WTC11 (cell line): Measurements from ENCODE around the gene L1CAM. TPM values are rescaled to one million over a fixed set of nuclear protein-coding genes. Genes with fewer than 3 reads are reported as not detected.

Experiments used
- ATAC-seq: fragments of 200-7000 bp; cut with Tn5 transposase; 2 replicates; pipeline ENCODE4 v1.10.0; 2021; ENCODE audit warnings: mild to moderate bottlenecking, moderate library complexity
- CTCF ChIA-PET: fragments of 300-600 bp; sonication (Branson Sonifier 250); formaldehyde crosslinking; loops from one replicate; lab custom pipeline; 2021; ENCODE audit warnings: antibody characterized with exemption; lab: Charles Lee
- POLR2A ChIA-PET: fragments of 350-600 bp; sonication (Branson Sonifier 250); formaldehyde crosslinking; loops from one replicate; lab custom pipeline; 2021; ENCODE audit warnings: antibody characterized with exemption; lab: Charles Lee
- DNase-seq: peaks from one replicate; pipeline ENCODE4 v3.0.0; 2021; ENCODE audit warnings: low spot score
- H3K27ac Mint-ChIP-seq: 2 replicates; pipeline ENCODE4 v1.8.0; 2021; ENCODE audit warnings: mixed read lengths
- H3K27me3 Mint-ChIP-seq: 2 replicates; pipeline ENCODE4 v1.8.0; 2021; ENCODE audit warnings: low read depth, mild to moderate bottlenecking, moderate library complexity, mixed read lengths
- H3K36me3 Mint-ChIP-seq: 2 replicates; pipeline ENCODE4 v1.8.0; 2021; ENCODE audit warnings: mixed read lengths
- H3K4me1 Mint-ChIP-seq: 2 replicates; pipeline ENCODE4 v1.8.0; 2022; ENCODE audit warnings: mixed read lengths
- H3K4me3 Mint-ChIP-seq: 2 replicates; pipeline ENCODE4 v1.8.0; 2021; ENCODE audit warnings: mild to moderate bottlenecking, moderate library complexity, mixed read lengths
- H3K9me3 Mint-ChIP-seq: 2 replicates; pipeline ENCODE4 v1.8.0; 2021; ENCODE audit warnings: mixed read lengths
- CBFB ChIP-seq: sonication (generic); formaldehyde crosslinking; IDR thresholded peaks from 2 replicates; pipeline ENCODE4 v1.8.1; 2022; ENCODE audit warnings: mild to moderate bottlenecking, low read depth, missing genetic modification reagents
- JUN ChIP-seq: sonication (generic); formaldehyde crosslinking; IDR thresholded peaks from 2 replicates; pipeline ENCODE4 v1.8.0; 2023; ENCODE audit warnings: mild to moderate bottlenecking, missing genetic modification reagents
- TEAD4 ChIP-seq: sonication (generic); formaldehyde crosslinking; IDR thresholded peaks from 2 replicates; pipeline ENCODE4 v1.8.0; 2022; ENCODE audit warnings: mild to moderate bottlenecking, missing genetic modification reagents
- ZNF121 ChIP-seq: sonication (generic); formaldehyde crosslinking; IDR thresholded peaks from 2 replicates; pipeline ENCODE4 v1.8.0; 2023; ENCODE audit warnings: missing genetic modification reagents
- ZNF232 ChIP-seq: sonication (generic); formaldehyde crosslinking; IDR thresholded peaks from 2 replicates; pipeline ENCODE4 v1.8.0; 2022; ENCODE audit warnings: mild to moderate bottlenecking, missing genetic modification reagents
- total RNA-seq: library from RNA; stranded (reverse); gene quantifications from 3 replicates; pipeline ENCODE4 v1.2.3, GENCODE V29; 2021
- TF ChIP-seq, protein P1 (sequence below): sonication (generic); formaldehyde crosslinking; IDR thresholded peaks from 2 replicates; pipeline ENCODE4 v1.8.1; 2023; ENCODE audit warnings: mild to moderate bottlenecking, missing genetic modification reagents
- TF ChIP-seq, protein P2 (sequence below): sonication (generic); formaldehyde crosslinking; IDR thresholded peaks from 2 replicates; pipeline ENCODE4 v1.8.1; 2022; ENCODE audit warnings: mild to moderate bottlenecking, missing genetic modification reagents, moderate library complexity, borderline replicate concordance
- TF ChIP-seq, protein P3 (sequence below): sonication (generic); formaldehyde crosslinking; IDR thresholded peaks from 2 replicates; pipeline ENCODE4 v1.8.1; 2022; ENCODE audit warnings: missing genetic modification reagents, borderline replicate concordance
- TF ChIP-seq, protein P4 (sequence below): sonication (generic); formaldehyde crosslinking; IDR thresholded peaks from 2 replicates; pipeline ENCODE4 v1.8.0; 2023; ENCODE audit warnings: missing genetic modification reagents, mild to moderate bottlenecking, borderline replicate concordance
- TF ChIP-seq, protein P5 (sequence below): sonication (generic); formaldehyde crosslinking; IDR thresholded peaks from 2 replicates; pipeline ENCODE4 v1.8.1; 2023; ENCODE audit warnings: mild to moderate bottlenecking, moderate library complexity, missing genetic modification reagents

The L1CAM gene
- total RNA-seq, 1 experiment from 2014 or later, result 40.2 TPM

DNA sequence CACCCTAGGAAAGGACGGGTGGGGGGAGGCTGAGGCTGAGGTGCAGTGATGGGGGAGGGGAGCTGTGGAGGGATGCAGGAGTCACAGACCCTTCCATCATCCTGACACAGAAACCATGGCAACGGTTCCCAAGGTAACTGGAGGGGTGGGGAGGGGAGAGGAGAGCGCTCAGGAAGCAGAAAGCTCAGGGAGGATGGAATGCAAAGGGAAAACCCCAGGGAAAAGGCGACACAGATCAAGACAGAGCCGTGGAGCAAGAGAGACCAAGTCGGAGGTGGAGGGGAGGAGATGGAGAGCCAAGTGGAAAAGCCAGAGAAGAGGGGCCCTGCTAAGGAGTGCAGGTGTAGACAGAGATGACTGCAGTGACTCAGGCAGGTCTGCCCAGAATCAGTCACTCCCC lies 14.5 kb downstream of the L1CAM start:
- Mint-ChIP-seq H3K27me3 (no peaks in the 10 kb centered on the region; the same call in 1 of the 2 replicates), H3K9me3 (no peaks in the 10 kb centered on the region), H3K4me3 (no peak overlapping the region), H3K4me1 (peaks cover 11% of the 10 kb centered on the region), H3K27ac (no peak overlapping the region), H3K36me3 (no peaks in the 10 kb centered on the region; the same call in 1 of the 2 replicates)
- ChIA-PET CTCF (interaction anchor here (1.1 to 1.2 kb wide), 2 partner anchors 15 to 63 kb away, joined by 3 read pairs; partner anchors contain the start of gene NAA10), POLR2A (no interaction called here)
- ATAC-seq, result no peak
- TF ChIP-seq, protein P1, sequence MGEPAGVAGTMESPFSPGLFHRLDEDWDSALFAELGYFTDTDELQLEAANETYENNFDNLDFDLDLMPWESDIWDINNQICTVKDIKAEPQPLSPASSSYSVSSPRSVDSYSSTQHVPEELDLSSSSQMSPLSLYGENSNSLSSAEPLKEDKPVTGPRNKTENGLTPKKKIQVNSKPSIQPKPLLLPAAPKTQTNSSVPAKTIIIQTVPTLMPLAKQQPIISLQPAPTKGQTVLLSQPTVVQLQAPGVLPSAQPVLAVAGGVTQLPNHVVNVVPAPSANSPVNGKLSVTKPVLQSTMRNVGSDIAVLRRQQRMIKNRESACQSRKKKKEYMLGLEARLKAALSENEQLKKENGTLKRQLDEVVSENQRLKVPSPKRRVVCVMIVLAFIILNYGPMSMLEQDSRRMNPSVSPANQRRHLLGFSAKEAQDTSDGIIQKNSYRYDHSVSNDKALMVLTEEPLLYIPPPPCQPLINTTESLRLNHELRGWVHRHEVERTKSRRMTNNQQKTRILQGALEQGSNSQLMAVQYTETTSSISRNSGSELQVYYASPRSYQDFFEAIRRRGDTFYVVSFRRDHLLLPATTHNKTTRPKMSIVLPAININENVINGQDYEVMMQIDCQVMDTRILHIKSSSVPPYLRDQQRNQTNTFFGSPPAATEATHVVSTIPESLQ (CRISPR knock-in tag), result no peak
- TF ChIP-seq TEAD4 (CRISPR knock-in tag), result no peak
- TF ChIP-seq, protein P2, sequence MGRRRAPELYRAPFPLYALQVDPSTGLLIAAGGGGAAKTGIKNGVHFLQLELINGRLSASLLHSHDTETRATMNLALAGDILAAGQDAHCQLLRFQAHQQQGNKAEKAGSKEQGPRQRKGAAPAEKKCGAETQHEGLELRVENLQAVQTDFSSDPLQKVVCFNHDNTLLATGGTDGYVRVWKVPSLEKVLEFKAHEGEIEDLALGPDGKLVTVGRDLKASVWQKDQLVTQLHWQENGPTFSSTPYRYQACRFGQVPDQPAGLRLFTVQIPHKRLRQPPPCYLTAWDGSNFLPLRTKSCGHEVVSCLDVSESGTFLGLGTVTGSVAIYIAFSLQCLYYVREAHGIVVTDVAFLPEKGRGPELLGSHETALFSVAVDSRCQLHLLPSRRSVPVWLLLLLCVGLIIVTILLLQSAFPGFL (CRISPR knock-in tag), result no peak
- TF ChIP-seq, protein P3, sequence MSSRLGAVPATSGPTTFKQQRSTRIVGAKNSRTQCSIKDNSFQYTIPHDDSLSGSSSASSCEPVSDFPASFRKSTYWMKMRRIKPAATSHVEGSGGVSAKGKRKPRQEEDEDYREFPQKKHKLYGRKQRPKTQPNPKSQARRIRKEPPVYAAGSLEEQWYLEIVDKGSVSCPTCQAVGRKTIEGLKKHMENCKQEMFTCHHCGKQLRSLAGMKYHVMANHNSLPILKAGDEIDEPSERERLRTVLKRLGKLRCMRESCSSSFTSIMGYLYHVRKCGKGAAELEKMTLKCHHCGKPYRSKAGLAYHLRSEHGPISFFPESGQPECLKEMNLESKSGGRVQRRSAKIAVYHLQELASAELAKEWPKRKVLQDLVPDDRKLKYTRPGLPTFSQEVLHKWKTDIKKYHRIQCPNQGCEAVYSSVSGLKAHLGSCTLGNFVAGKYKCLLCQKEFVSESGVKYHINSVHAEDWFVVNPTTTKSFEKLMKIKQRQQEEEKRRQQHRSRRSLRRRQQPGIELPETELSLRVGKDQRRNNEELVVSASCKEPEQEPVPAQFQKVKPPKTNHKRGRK, result no peak
- DNase-seq, result no peak

DNA sequence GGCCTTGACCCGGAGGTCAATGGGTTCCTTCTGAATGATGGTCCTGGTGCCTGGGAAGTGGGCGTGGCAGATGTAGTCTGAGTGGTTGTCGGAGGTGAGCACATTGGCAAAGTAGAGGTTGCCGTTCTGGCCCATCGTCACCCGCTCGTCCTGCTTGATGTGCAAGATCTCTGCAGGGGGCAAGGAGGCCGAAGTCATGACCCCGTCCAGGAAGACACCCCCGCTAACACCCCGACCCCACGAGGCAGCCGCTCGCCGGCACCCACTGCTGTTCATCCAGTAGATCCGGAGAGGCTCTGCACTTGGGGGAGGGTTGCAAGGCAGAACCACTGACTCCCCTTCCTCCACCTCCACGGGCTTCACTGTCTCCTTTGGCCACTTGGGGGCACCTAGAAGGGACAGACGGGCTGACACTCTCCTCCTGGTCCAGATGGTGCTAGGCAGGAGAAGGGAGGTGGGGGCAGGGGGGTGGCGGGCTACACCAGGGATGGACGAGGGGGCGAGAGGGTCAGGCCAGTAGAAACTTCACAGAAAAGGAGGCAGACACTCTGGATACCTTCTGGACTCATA lies 15.1 kb downstream of the L1CAM start:
- H3K4me3 Mint-ChIP-seq, result no peak overlapping the region
- H3K27me3 Mint-ChIP-seq, result no peaks in the 10 kb centered on the region; the same call in 1 of the 2 replicates
- peaks cover 2% of the 10 kb centered on the region for H3K36me3 Mint-ChIP-seq
- DNase-seq, result no peak
- no peak overlapping the region for H3K27ac Mint-ChIP-seq
- no peak for ATAC-seq
- no peak for TF ChIP-seq JUN (CRISPR knock-in tag)
- ChIA-PET POLR2A (no interaction called here), CTCF (interaction anchor here (1.2 kb wide), 1 partner anchor 64 kb away, joined by 3 read pairs; the partner anchor contains the start of gene NAA10)
- H3K9me3 Mint-ChIP-seq, result no peaks in the 10 kb centered on the region
- H3K4me1 Mint-ChIP-seq, result peaks cover 6% of the 10 kb centered on the region

DNA sequence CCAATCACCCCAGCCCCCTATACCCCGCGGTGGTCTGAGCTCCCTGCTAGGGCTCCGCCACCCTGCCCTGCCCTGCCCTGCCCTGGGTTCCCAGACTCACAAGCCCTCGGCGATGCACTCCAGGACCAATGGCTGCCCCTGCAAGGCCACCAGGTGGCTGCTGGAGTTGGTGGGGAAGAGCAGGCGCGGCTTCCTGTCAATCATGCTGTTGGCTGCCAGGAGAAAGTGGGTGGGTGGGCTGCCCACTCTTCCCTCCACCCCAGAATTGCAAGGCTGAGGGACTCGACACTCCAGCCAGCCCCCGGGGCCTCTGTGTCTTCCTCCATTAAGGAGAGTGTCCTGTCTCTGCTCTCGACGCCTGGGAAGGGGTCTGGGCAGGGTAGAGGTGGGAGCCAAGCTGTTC lies 15.7 kb downstream of the L1CAM start:
- DNase-seq (no peak), ATAC-seq (no peak)
- Mint-ChIP-seq H3K27me3 (no peaks in the 10 kb centered on the region; the same call in 1 of the 2 replicates), H3K4me1 (peaks cover 6% of the 10 kb centered on the region), H3K4me3 (no peak overlapping the region), H3K36me3 (peaks cover 7% of the 10 kb centered on the region), H3K27ac (no peak overlapping the region), H3K9me3 (no peaks in the 10 kb centered on the region)
- TF ChIP-seq ZNF232 (CRISPR knock-in tag) (no peak), ZNF121 (no peak), CBFB (CRISPR knock-in tag) (no peak)
- TF ChIP-seq, protein P4, sequence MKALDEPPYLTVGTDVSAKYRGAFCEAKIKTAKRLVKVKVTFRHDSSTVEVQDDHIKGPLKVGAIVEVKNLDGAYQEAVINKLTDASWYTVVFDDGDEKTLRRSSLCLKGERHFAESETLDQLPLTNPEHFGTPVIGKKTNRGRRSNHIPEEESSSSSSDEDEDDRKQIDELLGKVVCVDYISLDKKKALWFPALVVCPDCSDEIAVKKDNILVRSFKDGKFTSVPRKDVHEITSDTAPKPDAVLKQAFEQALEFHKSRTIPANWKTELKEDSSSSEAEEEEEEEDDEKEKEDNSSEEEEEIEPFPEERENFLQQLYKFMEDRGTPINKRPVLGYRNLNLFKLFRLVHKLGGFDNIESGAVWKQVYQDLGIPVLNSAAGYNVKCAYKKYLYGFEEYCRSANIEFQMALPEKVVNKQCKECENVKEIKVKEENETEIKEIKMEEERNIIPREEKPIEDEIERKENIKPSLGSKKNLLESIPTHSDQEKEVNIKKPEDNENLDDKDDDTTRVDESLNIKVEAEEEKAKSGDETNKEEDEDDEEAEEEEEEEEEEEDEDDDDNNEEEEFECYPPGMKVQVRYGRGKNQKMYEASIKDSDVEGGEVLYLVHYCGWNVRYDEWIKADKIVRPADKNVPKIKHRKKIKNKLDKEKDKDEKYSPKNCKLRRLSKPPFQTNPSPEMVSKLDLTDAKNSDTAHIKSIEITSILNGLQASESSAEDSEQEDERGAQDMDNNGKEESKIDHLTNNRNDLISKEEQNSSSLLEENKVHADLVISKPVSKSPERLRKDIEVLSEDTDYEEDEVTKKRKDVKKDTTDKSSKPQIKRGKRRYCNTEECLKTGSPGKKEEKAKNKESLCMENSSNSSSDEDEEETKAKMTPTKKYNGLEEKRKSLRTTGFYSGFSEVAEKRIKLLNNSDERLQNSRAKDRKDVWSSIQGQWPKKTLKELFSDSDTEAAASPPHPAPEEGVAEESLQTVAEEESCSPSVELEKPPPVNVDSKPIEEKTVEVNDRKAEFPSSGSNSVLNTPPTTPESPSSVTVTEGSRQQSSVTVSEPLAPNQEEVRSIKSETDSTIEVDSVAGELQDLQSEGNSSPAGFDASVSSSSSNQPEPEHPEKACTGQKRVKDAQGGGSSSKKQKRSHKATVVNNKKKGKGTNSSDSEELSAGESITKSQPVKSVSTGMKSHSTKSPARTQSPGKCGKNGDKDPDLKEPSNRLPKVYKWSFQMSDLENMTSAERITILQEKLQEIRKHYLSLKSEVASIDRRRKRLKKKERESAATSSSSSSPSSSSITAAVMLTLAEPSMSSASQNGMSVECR, result no peak
- TF ChIP-seq, protein P5, sequence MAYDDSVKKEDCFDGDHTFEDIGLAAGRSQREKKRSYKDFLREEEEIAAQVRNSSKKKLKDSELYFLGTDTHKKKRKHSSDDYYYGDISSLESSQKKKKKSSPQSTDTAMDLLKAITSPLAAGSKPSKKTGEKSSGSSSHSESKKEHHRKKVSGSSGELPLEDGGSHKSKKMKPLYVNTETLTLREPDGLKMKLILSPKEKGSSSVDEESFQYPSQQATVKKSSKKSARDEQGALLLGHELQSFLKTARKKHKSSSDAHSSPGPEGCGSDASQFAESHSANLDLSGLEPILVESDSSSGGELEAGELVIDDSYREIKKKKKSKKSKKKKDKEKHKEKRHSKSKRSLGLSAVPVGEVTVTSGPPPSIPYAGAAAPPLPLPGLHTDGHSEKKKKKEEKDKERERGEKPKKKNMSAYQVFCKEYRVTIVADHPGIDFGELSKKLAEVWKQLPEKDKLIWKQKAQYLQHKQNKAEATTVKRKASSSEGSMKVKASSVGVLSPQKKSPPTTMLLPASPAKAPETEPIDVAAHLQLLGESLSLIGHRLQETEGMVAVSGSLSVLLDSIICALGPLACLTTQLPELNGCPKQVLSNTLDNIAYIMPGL, result no peak
- ChIA-PET CTCF (no interaction called here), POLR2A (no interaction called here)
